CD4-positive, alpha-beta T cell treated with Interleukin-6 at 100 ng/mL for 8 hours (primary cell): ENCODE results near the gene COQ8B.
"Not testable (repeated sequence)": the region's sequence is repeated elsewhere in the genome, so short reads cannot be mapped to it uniquely, and the experiment has no call there.

Source experiments
- DNase-seq: peaks from one replicate; pipeline ENCODE4 v3.0.0-alpha.2; 2020; ENCODE audit warnings: mixed read lengths, low spot score

The COQ8B gene

GRCh38 chr19:40742477-40742876 is 25.8 kb upstream of the COQ8B start:
- DNase-seq: no peak

GRCh38 chr19:40741527-40742390 is 25.1 kb upstream of the COQ8B start:
- no peak for DNase-seq

GRCh38 chr19:40740747-40741146 is 24.1 kb upstream of the COQ8B start:
- no peak for DNase-seq

- no peak for DNase-seq
Observed at GRCh38 chr19:40739871-40740703, 23.4 kb upstream of the COQ8B start.

- no peak for DNase-seq
Observed at GRCh38 chr19:40739030-40739839, 22.5 kb upstream of the COQ8B start.

- no peak for DNase-seq
Observed at GRCh38 chr19:40737102-40737644, 20.5 kb upstream of the COQ8B start.

GRCh38 chr19:40736661-40737060 is 20.0 kb upstream of the COQ8B start:
- DNase-seq: no peak

- DNase-seq: no peak
Observed at GRCh38 chr19:40735013-40735771, 18.5 kb upstream of the COQ8B start.

GRCh38 chr19:40733149-40733548 is 16.5 kb upstream of the COQ8B start:
- no peak for DNase-seq

GRCh38 chr19:40732304-40732703 is 15.6 kb upstream of the COQ8B start:
- not testable (repeated sequence) for DNase-seq

GRCh38 chr19:40730065-40730464 is 13.4 kb upstream of the COQ8B start:
- DNase-seq: not testable (repeated sequence)

- DNase-seq: no peak
Observed at GRCh38 chr19:40726279-40726678, 9.6 kb upstream of the COQ8B start.

GRCh38 chr19:40724855-40725254 is 8.2 kb upstream of the COQ8B start:
- DNase-seq: no peak

GRCh38 chr19:40724315-40724714 is 7.6 kb upstream of the COQ8B start:
- DNase-seq: no peak

- DNase-seq: no peak
Observed at GRCh38 chr19:40723661-40724254, 7.1 kb upstream of the COQ8B start.

GRCh38 chr19:40721936-40722661 is 5.4 kb upstream of the COQ8B start:
- DNase-seq: no peak

- no peak for DNase-seq
Observed at GRCh38 chr19:40721140-40721486, 4.4 kb upstream of the COQ8B start.

- no peak for DNase-seq
Observed at GRCh38 chr19:40719414-40719894, 2.8 kb upstream of the COQ8B start.

GRCh38 chr19:40718774-40719391 is 2.2 kb upstream of the COQ8B start:
- no peak for DNase-seq
